ENCODE data around the gene YY1.
"Not testable (repeated sequence)": the region's sequence is repeated elsewhere in the genome, so short reads cannot be mapped to it uniquely, and the experiment has no call there.

YY1 gene

DNA sequence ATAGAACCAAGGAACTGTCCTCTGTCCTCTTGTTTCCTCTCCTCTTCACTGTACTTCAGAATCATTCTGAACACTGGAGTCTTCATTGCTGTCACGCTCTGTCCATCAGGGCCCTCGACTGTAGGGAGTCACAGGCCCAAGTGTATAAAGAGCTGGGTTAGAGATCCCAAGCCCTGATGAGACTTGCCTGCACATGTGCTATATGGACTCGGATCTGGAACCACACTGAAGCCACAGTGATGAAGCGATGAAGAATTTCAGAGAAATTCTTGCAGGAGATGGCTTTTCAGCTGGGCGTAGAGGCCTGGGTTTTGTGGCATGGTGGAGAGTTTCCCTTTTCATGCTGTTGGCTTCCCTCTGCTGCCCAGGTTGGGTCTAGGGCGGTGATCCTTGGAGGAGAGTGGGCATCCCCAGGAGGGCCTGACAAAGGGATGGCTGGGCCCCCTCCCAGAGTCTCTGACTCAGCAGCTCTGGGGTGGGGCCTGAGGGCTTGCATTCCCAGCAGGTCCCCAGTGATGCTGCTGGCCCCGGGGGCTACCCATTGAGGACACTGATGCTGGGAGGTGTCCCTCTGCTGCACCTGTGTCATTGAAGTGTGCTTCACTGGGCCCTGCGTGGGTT lies 39.6 kb upstream of the YY1 start:
- DNase-seq (ENCODE audit: low spot score), result no peak
- TF ChIP-seq CTCF (IDR thresholded peaks at IDR 0.05), result no peak
- H3K27ac ChIP-seq, result no peak overlapping the region

GRCh38 chr14:100200311-100200710 lies 38.6 kb upstream of the YY1 start:
- no peak for TF ChIP-seq CTCF (IDR thresholded peaks at IDR 0.05)
- H3K4me3 ChIP-seq, result no peak overlapping the region
- no peak overlapping the region for H3K27ac ChIP-seq
- no peak for DNase-seq (ENCODE audit: low spot score)

More for the DNA sequence above, 39.6 kb upstream of the YY1 start:
- no peak overlapping the region for H3K4me3 ChIP-seq

GRCh38 chr14:100201701-100202100 lies 37.2 kb upstream of the YY1 start:
- TF ChIP-seq CTCF (IDR thresholded peaks at IDR 0.05), result no peak
- H3K27ac ChIP-seq, result no peak overlapping the region
- H3K4me3 ChIP-seq, result no peak overlapping the region
- DNase-seq (ENCODE audit: low spot score), result no peak

DNA sequence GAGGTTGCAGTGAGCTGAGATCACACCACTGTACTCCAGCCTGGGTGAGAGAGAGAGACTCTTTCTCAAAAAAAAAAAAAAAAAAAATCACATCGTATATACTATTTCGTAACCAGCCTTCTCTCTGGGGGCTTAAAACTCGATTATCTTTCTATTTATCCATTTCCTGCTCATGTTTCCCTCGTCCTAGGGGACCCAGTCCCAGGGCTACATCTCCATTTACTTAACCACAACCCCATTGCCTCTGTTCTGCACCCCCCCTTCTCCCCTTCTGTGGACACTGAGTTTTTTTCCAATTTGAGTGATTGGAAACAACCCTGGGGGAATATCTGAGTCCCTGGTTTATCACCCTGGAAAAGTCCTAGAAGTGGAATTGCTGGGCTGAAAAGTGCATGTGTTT lies 36.2 kb upstream of the YY1 start:
- DNase-seq (ENCODE audit: low spot score), result no peak
- no peak overlapping the region for H3K4me3 ChIP-seq
- H3K27ac ChIP-seq, result no peak overlapping the region
- no peak for TF ChIP-seq CTCF (IDR thresholded peaks at IDR 0.05)

GRCh38 chr14:100203146-100203545 lies 35.8 kb upstream of the YY1 start:
- H3K27ac ChIP-seq, result no peak overlapping the region
- DNase-seq (ENCODE audit: low spot score), result no peak
- TF ChIP-seq CTCF (IDR thresholded peaks at IDR 0.05), result no peak

GRCh38 chr14:100203962-100204834 lies 34.7 kb upstream of the YY1 start:
- Histone ChIP-seq H3K4me3 (no peak overlapping the region), H3K27ac (no peak overlapping the region)
- no peak for TF ChIP-seq CTCF (IDR thresholded peaks at IDR 0.05)
- no peak for DNase-seq (ENCODE audit: low spot score)

More at GRCh38 chr14:100203146-100203545, 35.8 kb upstream of the YY1 start:
- no peak overlapping the region for H3K4me3 ChIP-seq

- not testable (repeated sequence) for DNase-seq (ENCODE audit: low spot score); H3K4me3 ChIP-seq; H3K27ac ChIP-seq
Observed at GRCh38 chr14:100204835-100205167, 34.1 kb upstream of the YY1 start.

GRCh38 chr14:100207588-100207987 lies 31.4 kb upstream of the YY1 start:
- not testable (repeated sequence) for H3K27ac ChIP-seq; DNase-seq (ENCODE audit: low spot score); H3K4me3 ChIP-seq

- H3K4me3 ChIP-seq; DNase-seq (ENCODE audit: low spot score); H3K27ac ChIP-seq: not testable (repeated sequence)
Observed at GRCh38 chr14:100208136-100208535, 30.8 kb upstream of the YY1 start.

Data from coronary artery (tissue), 2 donors.